ENCODE data around the gene FBXO36.
"Not testable (repeated sequence)": the region's sequence is repeated elsewhere in the genome, so short reads cannot be mapped to it uniquely, and the experiment has no call there.

Gene FBXO36

GRCh38 chr2:229910147-229910831, 12.0 kb upstream of the FBXO36 start:
- in situ Hi-C loops (cut with HindIII; ENCODE audit: low sequenced_read_pairs) = no loop called here

DNA sequence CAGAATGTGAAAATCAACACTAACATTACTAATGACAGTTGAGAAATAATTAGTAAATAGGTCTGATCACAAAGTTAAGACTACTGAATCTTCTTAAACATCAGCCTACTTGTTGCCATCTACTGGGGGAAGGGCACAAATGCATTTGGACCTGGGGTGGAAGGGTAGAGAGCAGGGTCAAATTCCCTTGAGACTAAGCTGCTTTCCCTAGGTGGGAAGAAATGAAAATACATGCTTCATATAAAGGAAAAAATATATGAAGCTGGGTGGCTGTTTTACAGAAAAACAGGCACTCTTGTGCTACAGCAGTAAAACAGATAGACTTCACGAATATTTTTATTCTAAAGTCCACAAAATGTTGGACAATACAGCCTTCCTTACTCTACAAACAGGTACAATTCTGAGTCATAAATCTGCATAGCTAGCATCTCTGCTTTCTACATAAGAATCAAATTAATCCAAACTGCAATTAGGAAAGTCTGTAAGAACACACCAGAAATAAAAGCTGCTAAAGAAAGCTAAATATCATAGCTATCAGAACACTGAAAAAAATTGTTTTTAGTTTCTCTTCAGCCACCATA, 11.4 kb upstream of the FBXO36 start:
- in situ Hi-C loops (cut with HindIII; ENCODE audit: low sequenced_read_pairs) = no loop called here

DNA sequence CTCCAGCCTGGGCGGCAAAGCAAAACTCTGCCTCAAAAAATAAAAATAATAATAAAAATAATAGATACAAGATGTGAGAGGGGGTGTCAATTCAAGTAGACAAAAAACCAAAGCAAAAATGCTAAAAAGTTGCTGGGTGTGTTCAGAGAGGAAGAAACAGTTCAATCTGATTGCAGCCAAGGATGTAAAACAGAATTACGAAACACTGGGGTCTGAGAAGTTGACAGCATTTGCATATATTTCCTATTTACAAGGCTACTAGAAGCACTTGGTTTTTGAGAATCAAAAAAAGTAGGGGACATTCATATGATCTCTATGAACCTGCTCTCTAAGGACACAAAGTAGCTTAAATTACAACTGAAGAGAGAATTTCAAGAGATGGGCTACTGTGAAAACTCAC, 8.1 kb upstream of the FBXO36 start:
- in situ Hi-C loops (cut with HindIII; ENCODE audit: low sequenced_read_pairs) = no loop called here

DNA sequence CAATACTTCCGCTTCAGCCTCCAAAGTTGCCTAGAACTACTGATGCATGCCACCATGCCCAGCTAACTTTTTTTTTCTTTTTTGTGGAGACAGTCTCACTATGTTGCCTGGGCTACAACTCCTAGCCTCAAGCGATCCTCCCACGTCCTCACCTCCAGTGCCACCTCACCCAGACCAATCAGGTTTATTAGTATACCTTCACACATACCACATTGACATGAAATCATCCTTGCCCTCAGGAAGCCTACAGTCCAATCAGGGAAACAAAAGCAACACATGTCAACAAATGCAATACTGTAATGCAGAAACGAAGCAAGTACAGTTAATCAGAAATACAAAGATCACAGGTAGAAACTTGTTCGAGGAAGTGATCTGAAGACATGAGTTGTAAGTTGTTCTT, 4.5 kb upstream of the FBXO36 start:
- in situ Hi-C loops (cut with HindIII; ENCODE audit: low sequenced_read_pairs) = no loop called here

GRCh38 chr2:229920011-229920641, 2.2 kb upstream of the FBXO36 start:
- in situ Hi-C loops (cut with HindIII; ENCODE audit: low sequenced_read_pairs) = no loop called here

GRCh38 chr2:229921101-229921891, 1.0 kb upstream of the FBXO36 start:
- in situ Hi-C loops (cut with HindIII; ENCODE audit: low sequenced_read_pairs) = no loop called here

DNA sequence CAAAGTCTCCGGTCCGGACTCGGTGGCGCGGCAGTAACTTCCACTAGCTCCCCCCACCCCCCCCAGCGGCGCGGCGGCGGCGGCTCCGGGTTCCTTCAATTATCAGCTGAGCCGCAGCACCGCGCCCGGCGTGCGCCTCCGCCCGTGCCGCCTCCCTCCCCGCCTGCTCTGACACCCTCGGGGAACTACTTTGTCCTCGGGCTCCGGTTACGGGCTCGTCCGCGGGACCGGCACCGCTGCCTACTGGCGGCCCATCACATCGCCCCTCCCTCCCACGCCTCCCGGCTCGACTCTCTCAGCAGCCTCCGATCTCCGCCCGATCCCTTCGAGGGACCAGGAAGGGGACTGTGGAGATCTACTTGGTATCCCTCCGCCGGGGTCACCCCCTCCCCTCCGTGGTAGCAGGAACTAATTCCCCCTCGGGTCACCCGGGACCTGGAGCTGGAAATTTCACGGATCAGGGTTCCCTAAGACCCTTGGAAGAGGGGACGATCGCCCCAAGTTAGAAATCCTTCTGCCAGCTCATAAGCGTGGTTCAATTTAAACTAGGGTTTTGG, 333 bp upstream of the FBXO36 start, which contains the start of gene TRIP12:
TSS of gene TRIP12 (minus strand) at position 118 of the 557 bp plus-strand sequence. CDS start 41,930 bp downstream, outside the sequence.
- in situ Hi-C loops (cut with HindIII; ENCODE audit: low sequenced_read_pairs) = no loop called here

DNA sequence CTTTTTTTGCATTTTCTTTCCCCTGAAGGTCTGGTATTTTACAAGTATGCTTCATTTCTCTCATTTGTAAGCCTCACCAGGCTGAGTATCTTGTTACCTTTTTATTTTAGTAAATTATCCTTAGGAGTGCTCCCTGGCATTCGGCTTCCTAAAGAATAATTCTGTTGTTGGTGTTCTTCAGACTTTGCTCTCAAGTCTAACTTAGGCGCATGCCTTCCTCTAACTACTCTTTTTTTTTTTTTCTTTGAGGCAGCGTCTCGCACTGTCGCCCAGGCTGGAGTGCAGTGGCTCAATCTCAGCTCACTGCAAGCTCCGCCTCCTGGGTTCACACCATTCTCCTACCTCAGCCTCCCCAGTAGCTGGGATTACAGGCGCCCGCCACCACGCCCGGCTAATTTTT, 2.2 kb downstream of the FBXO36 start:
- in situ Hi-C loops (cut with HindIII; ENCODE audit: low sequenced_read_pairs) = not testable (repeated sequence)

GRCh38 chr2:229925201-229925600, 2.9 kb downstream of the FBXO36 start:
- in situ Hi-C loops (cut with HindIII; ENCODE audit: low sequenced_read_pairs) = no loop called here

DNA sequence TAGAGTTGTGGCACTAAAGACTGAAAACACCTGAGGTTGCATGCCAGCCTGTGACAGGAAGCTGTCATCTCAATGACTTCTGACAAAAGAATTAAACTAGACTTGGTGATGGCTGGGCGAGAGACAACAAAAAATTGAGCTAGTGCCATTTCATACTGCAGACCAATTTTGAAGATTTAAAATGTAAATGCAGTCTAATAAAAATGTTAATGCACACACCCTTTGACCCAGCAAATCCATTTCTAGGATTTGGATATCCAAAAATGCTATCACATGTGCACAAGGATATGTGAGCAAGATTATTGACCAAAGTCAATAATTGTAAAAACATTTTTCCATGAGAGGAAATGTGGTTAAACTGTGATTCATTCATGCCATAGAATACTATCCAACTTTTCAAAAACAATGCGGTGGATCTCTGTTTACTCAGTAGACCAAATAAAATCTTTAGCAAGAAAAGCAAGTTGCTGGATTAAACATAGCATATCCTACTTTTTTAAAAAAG, 5.6 kb downstream of the FBXO36 start:
- in situ Hi-C loops (cut with HindIII; ENCODE audit: low sequenced_read_pairs) = no loop called here

GRCh38 chr2:229930656-229931055, 8.4 kb downstream of the FBXO36 start:
- in situ Hi-C loops (cut with HindIII; ENCODE audit: low sequenced_read_pairs) = no loop called here

- in situ Hi-C loops (cut with HindIII; ENCODE audit: low sequenced_read_pairs) = no loop called here
Observed at GRCh38 chr2:229931241-229931640, 8.9 kb downstream of the FBXO36 start.

- in situ Hi-C loops (cut with HindIII; ENCODE audit: low sequenced_read_pairs) = no loop called here
Observed at GRCh38 chr2:229937537-229937936, 15.2 kb downstream of the FBXO36 start.

- in situ Hi-C loops (cut with HindIII; ENCODE audit: low sequenced_read_pairs) = no loop called here
Observed at GRCh38 chr2:229942671-229943070, 20.4 kb downstream of the FBXO36 start.

GRCh38 chr2:229943171-229943570, 20.9 kb downstream of the FBXO36 start:
- in situ Hi-C loops (cut with HindIII; ENCODE audit: low sequenced_read_pairs) = no loop called here

DNA sequence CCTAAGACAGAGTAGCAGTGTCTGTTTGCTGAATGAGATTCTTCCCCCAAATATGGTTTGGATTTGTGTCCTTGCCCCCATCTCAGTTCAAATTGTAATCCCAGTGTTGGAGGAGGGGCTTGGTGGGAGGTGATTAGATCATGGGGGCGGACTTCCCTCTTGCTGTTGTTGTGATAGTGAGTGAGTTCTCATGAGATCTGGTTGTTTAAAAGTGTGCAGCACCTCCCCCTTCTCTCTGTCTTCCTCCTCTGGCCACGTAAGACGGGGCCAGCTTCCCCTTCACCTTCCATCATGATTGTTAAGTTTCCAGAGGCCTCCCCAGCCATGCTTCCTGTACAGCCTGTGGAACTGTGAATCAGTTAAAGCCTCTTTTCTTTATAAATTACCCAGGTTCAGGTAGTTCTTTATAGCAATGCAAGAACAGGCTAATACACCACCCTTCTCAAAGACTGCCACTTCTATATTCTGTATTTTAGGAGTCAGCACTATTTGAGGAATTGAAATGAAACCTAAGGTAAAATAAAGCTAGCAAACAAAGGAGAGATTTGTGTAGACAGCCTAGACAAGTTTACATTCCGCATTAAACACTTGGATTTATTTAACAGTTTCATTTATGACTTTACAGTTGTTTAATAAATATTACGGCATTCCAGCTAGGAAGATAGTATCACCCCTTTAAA, 21.6 kb downstream of the FBXO36 start:
- in situ Hi-C loops (cut with HindIII; ENCODE audit: low sequenced_read_pairs) = no loop called here

DNA sequence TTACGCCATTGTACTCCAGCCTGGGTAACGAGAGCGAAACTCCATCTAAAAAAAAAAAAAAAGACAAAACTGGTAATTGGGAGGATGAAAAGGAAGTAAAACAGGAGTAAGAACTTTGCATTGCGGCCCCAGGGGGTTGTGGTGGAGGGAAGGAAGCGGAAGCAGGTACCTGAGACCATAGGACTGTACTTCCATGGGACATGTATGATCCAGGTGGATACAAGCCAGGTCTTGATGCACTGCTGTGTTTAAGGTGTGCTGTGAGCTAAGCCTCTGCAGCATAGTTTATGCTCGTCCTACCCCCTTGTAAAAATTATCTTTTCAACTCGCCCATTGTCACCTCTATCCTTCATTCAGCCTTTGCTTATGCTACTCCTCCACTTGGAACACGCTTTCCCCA, 23.7 kb downstream of the FBXO36 start:
- in situ Hi-C loops (cut with HindIII; ENCODE audit: low sequenced_read_pairs) = no loop called here

- in situ Hi-C loops (cut with HindIII; ENCODE audit: low sequenced_read_pairs) = no loop called here
Observed at GRCh38 chr2:229947544-229947943, 25.2 kb downstream of the FBXO36 start.

GRCh38 chr2:229952256-229952835, 30.0 kb downstream of the FBXO36 start:
- in situ Hi-C loops (cut with HindIII; ENCODE audit: low sequenced_read_pairs) = no loop called here

GRCh38 chr2:229955663-229956062, 33.4 kb downstream of the FBXO36 start:
- in situ Hi-C loops (cut with HindIII; ENCODE audit: low sequenced_read_pairs) = no loop called here
